Myometrial cell (primary cell): ENCODE measurements around the gene SAC3D1. TPM values are rescaled to one million over a fixed set of nuclear protein-coding genes. Genes with fewer than 3 reads are reported as not detected.

ENCODE experiments used
- total RNA-seq: library from RNA; depleted of rRNA; stranded (reverse); fragments of >200 nt; gene quantifications from 2 replicates; pipeline ENCODE4 v1.2.3, GENCODE V29; 2015

The SAC3D1 gene
- total RNA-seq: 19.5 and 34.0 TPM in 2 replicates

GRCh38 chr11:65040847-65041622, at the start of gene SAC3D1:
Gene SAC3D1, plus strand, starts transcription at chr11:65041210. Its CDS starts 83 bp downstream, at chr11:65041293.

GRCh38 chr11:64996710-64997380, 44.2 kb upstream of the SAC3D1 start, which contains the start of gene BATF2:
Gene BATF2, minus strand, starts transcription at chr11:64996971. Its CDS starts 57 bp downstream, at chr11:64996914.

GRCh38 chr11:65013888-65014725, 26.9 kb upstream of the SAC3D1 start, which contains the start of gene ARL2:
Gene ARL2, plus strand, starts transcription at chr11:65014160. Its CDS starts 48 bp downstream, at chr11:65014208.

GRCh38 chr11:65027213-65028067, 13.6 kb upstream of the SAC3D1 start, which contains the start of gene SNX15:
Gene SNX15, plus strand, starts transcription at chr11:65027439. Its CDS starts 99 bp downstream, at chr11:65027538.

GRCh38 chr11:65058419-65059054, 17.5 kb downstream of the SAC3D1 start, which contains the start of gene NAALADL1:
Gene NAALADL1, minus strand, starts transcription at chr11:65058553. Its CDS starts 32 bp downstream, at chr11:65058521.

GRCh38 chr11:65083834-65084597, 43.0 kb downstream of the SAC3D1 start, which contains the start of the genes CDCA5 and ZFPL1:
Gene CDCA5, minus strand, starts transcription at chr11:65084040. Its CDS starts 62 bp downstream, at chr11:65083978.
Gene ZFPL1, plus strand, starts transcription at chr11:65084222. Its CDS starts 477 bp downstream, at chr11:65084699.

Other genes starting within 250 kb of the SAC3D1 start
- 20.7 and 40.1 TPM in 2 replicates for gene MAP4K2, start 238.0 kb upstream of the SAC3D1 start, total RNA-seq
- gene MEN1, start 230.7 kb upstream of the SAC3D1 start, total RNA-seq: 21.6 and 23.4 TPM in 2 replicates
- 0.18 and 0.29 TPM in 2 replicates for gene CDC42BPG, start 196.6 kb upstream of the SAC3D1 start, total RNA-seq
- gene EHD1, start 162.6 kb upstream of the SAC3D1 start, total RNA-seq: 99.8 and 161 TPM in 2 replicates
- 22.7 and 27.4 TPM in 2 replicates for gene ATG2A, start 124.0 kb upstream of the SAC3D1 start, total RNA-seq
- 14.9 and 20.8 TPM in 2 replicates for gene PPP2R5B, start 116.5 kb upstream of the SAC3D1 start, total RNA-seq
- gene GPHA2, start 105.3 kb upstream of the SAC3D1 start, total RNA-seq: not detected in 2 replicates
- not detected in 2 replicates for gene MAJIN, start 69.1 kb upstream of the SAC3D1 start, total RNA-seq
- 1.2 and 4.9 TPM in 2 replicates for gene BATF2, start 44.2 kb upstream of the SAC3D1 start, total RNA-seq
- 128 and 169 TPM in 2 replicates for gene ARL2, start 27.1 kb upstream of the SAC3D1 start, total RNA-seq
- gene SNX15, start 13.8 kb upstream of the SAC3D1 start, total RNA-seq: 16.3 and 19.0 TPM in 2 replicates
- 71.2 and 99.7 TPM in 2 replicates for gene NAALADL1, start 17.3 kb downstream of the SAC3D1 start, total RNA-seq
- gene CDCA5, start 42.8 kb downstream of the SAC3D1 start, total RNA-seq: 13.5 and 16.4 TPM in 2 replicates
- gene ZFPL1, start 43.0 kb downstream of the SAC3D1 start, total RNA-seq: 65.7 and 86.8 TPM in 2 replicates
- 189 and 192 TPM in 2 replicates for gene VPS51, start 55.0 kb downstream of the SAC3D1 start, total RNA-seq
- 33.7 and 63.1 TPM in 2 replicates for gene TM7SF2, start 70.7 kb downstream of the SAC3D1 start, total RNA-seq
- 14.4 and 14.9 TPM in 2 replicates for gene ZNHIT2, start 76.5 kb downstream of the SAC3D1 start, total RNA-seq
- 391 and 430 TPM in 2 replicates for gene FAU, start 80.9 kb downstream of the SAC3D1 start, total RNA-seq
- gene MRPL49, start 81.1 kb downstream of the SAC3D1 start, total RNA-seq: 95.3 and 98.3 TPM in 2 replicates
- 23.2 and 26.5 TPM in 2 replicates for gene SYVN1, start 93.3 kb downstream of the SAC3D1 start, total RNA-seq
- gene SPDYC, start 129.0 kb downstream of the SAC3D1 start, total RNA-seq: not detected in 2 replicates
- gene CAPN1, start 140.7 kb downstream of the SAC3D1 start, total RNA-seq: 216 and 233 TPM in 2 replicates
- 19.5 and 21.0 TPM in 2 replicates for gene POLA2, start 220.8 kb downstream of the SAC3D1 start, total RNA-seq